Mucosa of stomach (tissue), 1 donor: ENCODE data around the gene ASPSCR1.
A peak's percentile ranks its signal among the peaks of the same experiment; 100 is the strongest.

ENCODE experiments used
- H3K27me3 ChIP-seq: one replicate; pipeline ENCODE4 v1.7.0; 2013; ENCODE audit warnings: mild to moderate bottlenecking, low read length; ENCODE audit not compliant: control insufficient read depth, insufficient read depth
- H3K36me3 ChIP-seq: one replicate; pipeline ENCODE4 v1.7.0; 2013; ENCODE audit warnings: low read length; ENCODE audit not compliant: control insufficient read depth, insufficient read depth
- H3K4me1 ChIP-seq: one replicate; pipeline ENCODE4 v1.7.0; 2013; ENCODE audit warnings: mild to moderate bottlenecking, low read length; ENCODE audit not compliant: control insufficient read depth, insufficient read depth
- H3K4me3 ChIP-seq: one replicate; pipeline ENCODE4 v1.7.0; 2013; ENCODE audit warnings: low read length
- H3K9ac ChIP-seq: one replicate; pipeline ENCODE4 v1.7.0; 2013; ENCODE audit warnings: mild to moderate bottlenecking, low read length, moderate library complexity
- H3K9me3 ChIP-seq: one replicate; pipeline ENCODE4 v1.7.0; 2013; ENCODE audit warnings: mild to moderate bottlenecking, low read length, moderate library complexity; ENCODE audit not compliant: control insufficient read depth
- donor health status: Pancreatic carcinoma.

Gene ASPSCR1

DNA sequence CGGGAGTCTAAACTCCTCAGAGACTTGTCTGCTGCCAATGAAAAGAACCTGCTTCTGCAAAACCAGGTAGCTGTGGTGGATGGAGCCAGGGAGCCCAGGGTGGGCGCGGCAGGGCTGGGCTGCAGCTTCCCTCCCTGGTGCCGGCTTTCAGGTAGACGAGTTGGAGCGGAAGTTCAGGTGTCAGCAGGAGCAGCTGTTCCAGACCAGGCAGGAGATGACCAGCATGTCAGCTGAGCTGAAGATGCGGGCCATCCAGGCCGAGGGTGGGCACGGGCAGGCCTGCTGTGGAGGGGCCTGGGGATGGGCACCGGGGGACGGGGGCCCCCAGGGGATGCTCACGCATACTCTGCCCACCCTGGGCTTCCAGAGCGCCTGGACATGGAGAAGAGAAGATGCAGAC is 50.8 kb downstream of the ASPSCR1 start:
- H3K27me3 ChIP-seq = no peaks in the 10 kb centered on the region
- no peak overlapping the region for H3K9ac ChIP-seq
- H3K4me1 ChIP-seq = peaks cover 23% of the 10 kb centered on the region
- H3K4me3 ChIP-seq = no peak overlapping the region
- H3K9me3 ChIP-seq = no peaks in the 10 kb centered on the region
- H3K36me3 ChIP-seq = no peaks in the 10 kb centered on the region

DNA sequence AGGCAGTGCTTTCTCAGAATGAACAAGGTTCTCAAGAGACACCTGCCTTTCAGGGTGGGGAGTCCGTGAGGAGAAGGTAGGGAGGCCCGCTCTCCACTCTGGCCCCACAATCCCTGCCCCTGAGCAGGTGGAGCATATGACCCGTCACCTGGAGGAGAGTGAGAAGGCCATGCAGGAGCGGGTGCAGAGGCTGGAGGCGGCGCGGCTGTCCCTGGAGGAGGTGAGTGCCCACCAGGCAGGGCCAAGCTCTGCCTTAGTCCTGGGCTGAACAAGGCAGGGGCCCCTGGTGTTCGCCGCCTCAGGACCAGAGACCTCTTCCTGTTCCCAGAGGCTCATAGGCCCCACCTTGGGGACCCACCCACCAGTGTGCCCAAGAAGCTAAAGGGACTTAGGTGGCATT is 51.5 kb downstream of the ASPSCR1 start:
- Histone ChIP-seq H3K9me3 (no peaks in the 10 kb centered on the region), H3K27me3 (no peaks in the 10 kb centered on the region), H3K36me3 (no peaks in the 10 kb centered on the region), H3K4me3 (no peak overlapping the region), H3K9ac (no peak overlapping the region), H3K4me1 (peaks cover 20% of the 10 kb centered on the region)

DNA sequence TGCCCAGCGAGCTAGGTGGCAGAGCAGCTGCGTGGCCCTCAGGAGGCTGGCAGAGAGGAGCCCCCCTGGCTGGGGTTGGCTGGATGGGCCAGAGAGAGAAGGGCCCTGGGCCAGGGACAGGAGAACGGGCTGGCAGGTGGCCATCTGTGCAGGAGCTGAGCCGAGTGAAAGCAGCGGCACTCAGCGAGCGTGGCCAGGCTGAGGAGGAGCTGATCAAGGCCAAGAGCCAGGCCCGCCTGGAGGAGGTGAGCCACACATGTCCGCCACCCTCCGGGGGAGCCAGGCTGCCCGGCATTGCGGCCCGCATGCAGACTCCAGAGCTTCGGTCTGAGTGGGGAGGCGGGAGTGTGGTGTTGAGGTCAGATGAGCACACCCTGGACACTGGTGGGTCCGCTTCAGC is 52.0 kb downstream of the ASPSCR1 start:
- no peaks in the 10 kb centered on the region for H3K9me3 ChIP-seq
- H3K4me3 ChIP-seq = no peak overlapping the region
- H3K27me3 ChIP-seq = no peaks in the 10 kb centered on the region
- H3K36me3 ChIP-seq = no peaks in the 10 kb centered on the region
- H3K4me1 ChIP-seq = peaks cover 16% of the 10 kb centered on the region
- H3K9ac ChIP-seq = no peak overlapping the region

DNA sequence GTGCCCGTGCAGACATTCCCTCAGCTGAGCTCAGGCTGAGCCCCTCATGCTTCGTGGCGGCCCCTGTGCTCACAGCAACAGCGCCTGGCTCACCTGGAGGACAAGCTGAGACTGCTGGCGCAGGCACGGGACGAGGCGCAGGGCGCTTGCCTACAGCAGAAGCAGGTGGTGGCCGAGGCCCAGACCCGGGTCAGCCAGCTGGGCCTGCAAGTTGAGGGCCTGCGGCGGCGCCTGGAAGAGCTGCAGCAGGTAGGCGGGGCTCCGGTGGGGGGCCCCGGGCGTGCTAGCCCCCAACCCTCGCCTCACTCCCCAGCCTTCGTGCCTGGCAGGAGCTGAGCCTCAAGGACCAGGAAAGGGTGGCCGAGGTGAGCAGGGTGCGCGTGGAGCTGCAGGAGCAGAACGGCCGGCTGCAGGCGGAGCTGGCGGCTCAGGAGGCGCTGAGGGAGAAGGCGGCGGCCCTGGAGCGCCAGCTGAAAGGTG is 52.6 kb downstream of the ASPSCR1 start:
- no peak overlapping the region for H3K9ac ChIP-seq
- H3K4me3 ChIP-seq = no peak overlapping the region

DNA sequence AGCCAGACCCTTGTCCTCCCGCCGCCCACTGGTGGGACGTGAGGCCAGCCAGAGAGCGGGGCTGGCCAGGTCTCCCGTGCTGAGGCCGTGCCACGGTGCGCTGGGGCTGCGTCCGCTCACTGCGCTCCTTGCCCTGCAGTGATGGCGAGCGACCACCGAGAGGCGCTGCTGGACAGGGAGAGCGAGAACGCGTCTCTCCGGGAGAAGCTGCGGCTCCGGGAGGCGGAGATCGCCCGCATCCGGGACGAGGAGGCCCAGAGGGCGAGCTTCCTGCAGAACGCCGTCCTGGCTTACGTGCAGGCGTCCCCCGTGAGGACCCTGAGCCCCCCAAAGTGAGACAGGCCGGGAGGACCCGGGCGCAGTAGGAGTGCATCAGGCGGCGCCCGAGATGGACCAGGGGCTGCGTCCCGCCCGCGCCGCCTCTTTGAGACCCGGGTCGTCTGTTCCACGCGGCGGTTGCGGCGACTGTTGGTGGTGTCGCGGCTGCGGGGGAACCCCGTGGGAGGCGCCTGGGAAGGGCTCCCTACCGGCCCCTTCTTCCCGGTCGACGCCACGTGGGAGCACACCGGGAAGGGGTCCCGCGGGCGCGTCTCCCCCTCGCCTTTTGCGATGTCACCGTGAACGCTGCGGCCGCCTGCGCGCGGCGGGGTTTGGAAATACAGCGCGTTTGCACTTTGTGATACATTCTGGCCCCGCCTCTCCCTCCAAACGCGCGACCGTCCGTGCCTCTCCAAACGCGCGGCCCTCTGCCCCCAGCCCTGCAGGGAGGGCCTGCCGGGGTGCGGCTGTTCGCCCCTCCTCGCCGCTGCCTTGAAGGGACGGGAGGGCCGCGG is 53.3 kb downstream of the ASPSCR1 start:
- Histone ChIP-seq H3K27me3 (no peaks in the 10 kb centered on the region), H3K9ac (no peak overlapping the region), H3K4me1 (peaks cover 14% of the 10 kb centered on the region), H3K4me3 (peak overlapping the region; percentile 25), H3K9me3 (no peaks in the 10 kb centered on the region), H3K36me3 (no peaks in the 10 kb centered on the region)

More for the DNA sequence above, 52.6 kb downstream of the ASPSCR1 start:
- H3K36me3 ChIP-seq = no peaks in the 10 kb centered on the region
- H3K27me3 ChIP-seq = no peaks in the 10 kb centered on the region
- H3K9me3 ChIP-seq = no peaks in the 10 kb centered on the region
- H3K4me1 ChIP-seq = peaks cover 14% of the 10 kb centered on the region

DNA sequence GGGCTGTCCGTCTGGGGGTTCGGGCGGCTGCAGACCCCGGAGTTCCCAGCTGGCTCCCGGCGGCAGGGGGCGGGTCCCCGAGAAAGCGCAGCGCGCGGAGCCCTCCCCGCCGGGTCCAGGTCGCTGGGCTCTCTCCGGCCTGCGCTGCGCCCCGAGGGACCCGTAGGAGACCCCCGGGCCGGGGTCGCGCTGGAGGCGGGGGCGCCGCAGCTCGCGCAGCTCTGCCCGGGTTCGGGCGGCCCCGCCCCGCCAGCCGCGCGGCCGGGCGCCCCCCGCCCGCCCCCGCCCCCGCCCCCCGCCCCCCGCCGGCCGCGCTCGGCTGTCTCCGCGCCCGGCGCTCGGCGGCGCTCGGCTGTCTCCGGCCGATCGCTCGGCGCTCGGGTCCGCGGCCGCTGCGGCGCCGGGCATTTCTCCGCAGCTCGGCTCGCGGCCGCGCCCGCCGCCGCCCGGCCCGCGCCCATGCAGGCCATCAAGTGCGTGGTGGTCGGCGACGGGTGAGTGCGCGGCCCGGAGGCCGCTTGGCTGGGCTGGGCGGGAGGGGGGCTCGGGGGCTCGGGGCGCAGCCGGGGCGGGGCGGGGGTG is 54.0 kb downstream of the ASPSCR1 start, which contains the start of gene RAC3:
Gene RAC3, plus strand, starts transcription at position 376 of the 582 bp plus-strand sequence. Its CDS starts 84 bp downstream, at position 460.
- peak within 1 kb of the TSS; percentile 25 for H3K4me3 ChIP-seq
- H3K4me1 ChIP-seq = peaks cover 21% of the 10 kb centered on the region

DNA sequence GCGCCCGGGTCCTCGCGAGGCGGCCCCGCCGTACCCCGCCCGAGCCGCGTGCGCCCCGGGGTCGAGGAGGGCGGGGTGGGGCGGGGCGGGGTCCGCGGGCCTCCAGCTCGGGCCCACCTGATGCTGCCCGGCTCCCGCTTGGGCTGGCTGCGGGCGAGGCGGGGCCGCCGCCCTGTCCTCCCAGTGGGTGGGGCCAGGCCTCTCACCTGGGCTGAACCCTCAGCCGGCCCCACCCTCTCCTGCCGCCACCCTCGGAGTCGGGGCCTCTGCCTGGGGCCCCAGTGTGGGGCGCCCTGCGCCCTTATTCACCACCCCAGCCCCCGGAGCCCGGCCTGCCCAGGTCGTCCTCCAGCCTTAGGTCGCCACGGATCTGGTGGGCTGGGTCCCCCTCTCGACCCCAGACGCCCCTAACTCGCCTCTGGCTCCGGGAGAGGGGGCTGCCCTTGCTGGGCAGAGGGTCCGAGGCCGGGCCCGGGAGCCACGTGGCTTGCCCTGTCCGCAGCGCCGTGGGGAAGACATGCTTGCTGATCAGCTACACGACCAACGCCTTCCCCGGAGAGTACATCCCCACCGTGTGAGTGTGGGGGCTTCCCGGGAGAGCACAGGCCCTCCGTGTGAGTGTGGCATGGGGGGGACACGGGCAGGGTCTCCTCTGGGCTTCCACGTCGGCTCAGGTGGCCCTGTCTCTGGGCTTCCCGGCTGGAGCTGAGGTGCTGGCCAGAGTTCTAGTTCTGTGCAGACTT is 54.6 kb downstream of the ASPSCR1 start:
- Histone ChIP-seq H3K4me1 (peaks cover 27% of the 10 kb centered on the region), H3K9ac (peak overlapping the region; percentile 28), H3K9me3 (no peaks in the 10 kb centered on the region), H3K36me3 (no peaks in the 10 kb centered on the region), H3K4me3 (no peak overlapping the region), H3K27me3 (no peaks in the 10 kb centered on the region)

More for the DNA sequence above, 54.0 kb downstream of the ASPSCR1 start, which contains the start of gene RAC3:
- H3K36me3 ChIP-seq = no peaks in the 10 kb centered on the region
- H3K9me3 ChIP-seq = no peaks in the 10 kb centered on the region
- no peaks in the 10 kb centered on the region for H3K27me3 ChIP-seq
- peak within 1 kb of the TSS; percentile 28 for H3K9ac ChIP-seq

DNA sequence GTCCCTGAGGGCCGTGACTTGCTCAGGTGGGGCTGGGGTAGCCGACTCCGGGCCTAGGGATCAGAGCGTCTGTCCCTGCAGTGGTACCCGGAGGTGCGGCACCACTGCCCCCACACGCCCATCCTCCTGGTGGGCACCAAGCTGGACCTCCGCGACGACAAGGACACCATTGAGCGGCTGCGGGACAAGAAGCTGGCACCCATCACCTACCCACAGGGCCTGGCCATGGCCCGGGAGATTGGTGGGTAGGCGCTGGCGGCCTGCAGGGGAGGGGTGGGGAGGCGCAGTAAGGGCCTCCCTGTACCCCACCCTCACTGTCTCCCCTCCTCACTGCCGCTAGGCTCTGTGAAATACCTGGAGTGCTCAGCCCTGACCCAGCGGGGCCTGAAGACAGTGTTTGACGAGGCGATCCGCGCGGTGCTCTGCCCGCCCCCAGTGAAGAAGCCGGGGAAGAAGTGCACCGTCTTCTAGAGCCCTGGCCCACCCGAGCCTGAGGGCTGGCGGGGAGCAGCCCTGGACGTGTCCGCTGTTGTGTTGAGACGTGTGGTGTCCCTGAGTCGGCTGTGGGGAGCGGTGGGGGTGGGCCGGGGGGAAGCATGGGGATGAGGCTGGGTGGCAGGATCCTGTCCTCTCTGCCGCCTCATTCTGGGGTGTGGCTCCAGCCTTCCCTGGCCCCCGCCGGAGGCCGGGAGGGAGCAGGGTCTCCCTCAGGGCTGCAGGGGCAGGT is 56.1 kb downstream of the ASPSCR1 start:
- Histone ChIP-seq H3K4me1 (peaks cover 27% of the 10 kb centered on the region), H3K4me3 (no peak overlapping the region), H3K9ac (peak overlapping the region; percentile 7), H3K36me3 (no peaks in the 10 kb centered on the region), H3K9me3 (no peaks in the 10 kb centered on the region), H3K27me3 (no peaks in the 10 kb centered on the region)

DNA sequence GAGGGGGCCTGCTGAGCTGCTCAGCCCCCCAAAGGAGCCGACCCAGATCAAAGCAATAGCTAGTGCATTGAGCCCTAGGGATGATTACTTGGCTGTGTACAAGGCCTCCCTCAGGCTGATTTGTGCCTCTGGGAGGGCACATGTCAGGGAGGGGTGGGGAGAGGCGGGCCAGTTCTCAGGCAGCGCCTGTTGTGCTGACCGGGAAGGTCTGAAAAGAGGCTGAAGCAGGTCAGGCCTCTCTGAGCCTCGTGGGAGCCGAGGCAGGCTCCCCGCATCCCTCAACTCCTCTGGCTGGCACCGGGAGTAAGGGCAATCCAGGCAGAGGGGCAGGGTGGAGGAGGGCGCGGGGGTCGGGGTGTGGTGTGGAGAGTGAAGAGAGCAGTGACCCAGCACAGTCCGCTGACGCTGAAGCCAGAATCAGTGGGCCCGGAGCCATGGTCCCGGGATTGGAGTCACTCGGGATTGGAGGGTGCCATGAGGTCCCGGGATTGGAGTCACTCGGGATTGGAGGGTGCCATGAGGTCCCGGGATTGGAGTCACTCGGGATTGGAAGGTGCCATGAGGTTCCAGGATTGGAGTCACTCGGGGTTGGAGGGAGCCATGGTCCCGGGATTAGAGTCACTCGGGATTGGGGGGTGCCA is 57.1 kb downstream of the ASPSCR1 start:
- H3K27me3 ChIP-seq = no peaks in the 10 kb centered on the region
- H3K4me1 ChIP-seq = peaks cover 27% of the 10 kb centered on the region
- no peak overlapping the region for H3K9ac ChIP-seq
- no peak overlapping the region for H3K4me3 ChIP-seq
- no peaks in the 10 kb centered on the region for H3K36me3 ChIP-seq
- no peaks in the 10 kb centered on the region for H3K9me3 ChIP-seq

DNA sequence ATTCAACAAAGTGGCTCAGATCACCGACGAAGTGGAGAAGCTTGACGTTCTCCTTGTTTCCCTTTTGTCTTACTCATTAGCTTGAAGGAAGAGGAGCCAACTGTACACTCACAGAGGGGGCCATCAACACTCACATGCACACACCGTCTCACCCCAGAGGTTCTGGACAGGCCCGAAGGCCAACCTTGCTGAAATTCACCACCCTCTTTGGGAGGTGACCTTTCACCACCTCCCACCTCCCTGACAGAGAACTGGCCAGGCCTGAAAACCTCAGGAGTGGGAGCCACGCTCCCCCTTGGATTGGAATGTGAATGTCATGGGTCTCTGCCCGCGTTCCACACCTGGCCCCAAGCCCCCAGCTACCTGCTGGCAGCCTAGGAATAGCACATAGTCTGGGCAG is 58.1 kb downstream of the ASPSCR1 start:
- no peak overlapping the region for H3K4me3 ChIP-seq
- no peak overlapping the region for H3K9ac ChIP-seq
- H3K4me1 ChIP-seq = peaks cover 19% of the 10 kb centered on the region

DNA sequence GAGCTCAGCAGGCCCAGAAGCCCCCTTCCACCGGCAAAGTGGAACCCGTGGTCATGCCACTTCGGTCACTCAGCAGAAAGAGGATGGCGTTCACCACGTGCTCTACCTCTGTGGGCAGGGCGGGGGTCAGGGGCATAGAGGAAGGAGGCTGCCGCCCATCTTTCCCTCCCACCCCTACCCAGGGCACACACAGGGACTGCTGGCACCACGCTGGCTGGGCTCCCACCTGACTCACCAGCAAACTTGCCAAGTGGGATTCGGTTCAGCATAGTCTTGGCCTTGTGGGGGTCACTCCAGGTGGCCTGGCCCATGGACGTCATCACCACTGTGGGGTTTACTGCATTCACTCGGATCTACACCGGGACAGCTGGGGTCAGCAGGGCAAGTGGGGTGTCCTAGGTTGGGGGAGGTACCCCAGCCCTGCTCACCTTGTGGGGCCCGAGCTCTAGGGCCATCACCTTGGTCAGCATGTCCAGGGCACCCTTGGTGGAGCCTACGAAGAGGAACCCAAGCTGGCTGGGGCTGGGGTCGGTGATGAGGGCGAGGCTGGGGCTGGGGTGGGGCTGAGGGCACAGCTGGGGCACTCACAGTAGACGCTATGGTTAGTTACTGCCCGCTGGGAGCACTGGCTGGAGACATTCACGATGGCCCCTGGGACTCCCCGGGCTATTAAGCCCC is 58.7 kb downstream of the ASPSCR1 start:
- H3K9me3 ChIP-seq = no peaks in the 10 kb centered on the region
- peaks cover 19% of the 10 kb centered on the region for H3K4me1 ChIP-seq
- no peaks in the 10 kb centered on the region for H3K36me3 ChIP-seq
- no peaks in the 10 kb centered on the region for H3K27me3 ChIP-seq
- H3K4me3 ChIP-seq = no peak overlapping the region
- H3K9ac ChIP-seq = peak overlapping the region; percentile 78

More for the DNA sequence above, 58.1 kb downstream of the ASPSCR1 start:
- no peaks in the 10 kb centered on the region for H3K36me3 ChIP-seq
- H3K27me3 ChIP-seq = no peaks in the 10 kb centered on the region
- no peaks in the 10 kb centered on the region for H3K9me3 ChIP-seq
